ENCODE measurements around the gene DIDO1.
"Not testable (repeated sequence)": the region's sequence is repeated elsewhere in the genome, so short reads cannot be mapped to it uniquely, and the experiment has no call there.

Gene DIDO1

DNA sequence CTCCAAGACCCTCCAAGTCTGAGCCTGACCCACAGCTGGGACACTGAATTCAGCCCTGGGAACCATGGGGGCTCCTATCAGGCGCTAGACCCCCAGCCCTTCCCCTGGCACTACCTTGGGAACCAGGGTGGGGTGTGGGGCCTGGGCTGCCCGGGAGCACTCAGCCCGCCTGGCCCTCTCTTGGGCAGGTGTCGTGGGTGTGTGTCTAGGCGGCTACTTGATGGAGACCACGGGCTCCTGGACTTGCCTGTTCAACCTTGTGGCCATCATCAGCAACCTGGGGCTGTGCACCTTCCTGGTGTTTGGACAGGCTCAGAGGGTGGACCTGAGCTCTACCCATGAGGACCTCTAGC, 40.8 kb upstream of the DIDO1 start:
- H3K4me3 Mint-ChIP-seq = no peak overlapping the region
- peaks cover 43% of the 10 kb centered on the region for H3K27me3 Mint-ChIP-seq
- no peaks in the 10 kb centered on the region for H3K9me3 Mint-ChIP-seq
- peaks cover 1% of the 10 kb centered on the region for H3K36me3 Mint-ChIP-seq
- no peak for DNase-seq
- no peak overlapping the region for H3K27ac Mint-ChIP-seq
- CTCF ChIA-PET = no interaction called here
- H3K4me1 Mint-ChIP-seq = peaks cover 8% of the 10 kb centered on the region

DNA sequence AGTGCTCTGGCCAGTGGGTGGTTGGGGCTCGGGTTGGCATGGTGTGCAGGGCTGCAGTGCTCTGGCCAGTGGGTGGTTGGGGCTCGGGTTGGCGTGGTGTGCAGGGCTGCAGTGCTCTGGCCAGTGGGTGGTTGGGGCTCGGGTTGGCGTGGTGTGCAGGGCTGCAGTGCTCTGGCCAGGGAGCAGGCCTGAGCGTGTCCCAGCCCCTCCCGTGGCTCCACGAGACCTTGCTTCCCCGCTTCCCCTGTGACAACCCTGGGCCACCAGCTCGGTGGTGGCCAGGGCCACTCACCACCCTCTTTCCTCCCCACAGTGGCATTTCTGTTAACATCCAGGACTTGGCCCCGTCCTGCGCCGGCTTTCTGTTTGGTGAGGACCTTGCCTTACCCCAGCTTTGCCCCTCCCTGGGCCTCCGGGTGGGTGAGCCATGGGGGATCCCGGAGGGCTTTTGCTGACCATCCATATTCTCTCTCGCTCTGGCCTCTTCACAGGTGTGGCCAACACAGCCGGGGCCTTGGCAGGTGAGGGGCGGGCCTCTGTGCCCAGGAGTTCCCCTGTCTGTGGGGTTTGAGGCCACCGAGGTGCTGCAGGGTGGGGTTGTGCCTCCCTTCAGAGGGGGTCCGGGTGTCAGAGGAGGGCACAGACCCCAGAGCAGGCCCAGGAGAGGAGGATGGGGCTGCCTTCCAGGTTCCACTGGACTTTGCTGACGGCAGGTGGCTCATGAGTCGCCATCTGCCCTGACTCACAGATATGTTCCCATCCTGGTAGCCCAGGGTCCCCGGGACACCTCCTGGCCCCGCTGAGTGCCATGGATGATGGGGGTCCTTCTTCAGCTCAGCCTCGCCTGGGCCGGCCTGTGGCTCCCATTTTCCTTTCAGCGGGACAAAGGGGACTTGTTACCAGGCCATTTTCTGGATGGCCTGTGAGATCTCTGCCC, 40.2 kb upstream of the DIDO1 start:
- no peak for DNase-seq
- no peaks in the 10 kb centered on the region for H3K9me3 Mint-ChIP-seq
- CTCF ChIA-PET = no interaction called here
- peaks cover 36% of the 10 kb centered on the region for H3K27me3 Mint-ChIP-seq
- H3K4me3 Mint-ChIP-seq = no peak overlapping the region
- H3K27ac Mint-ChIP-seq = no peak overlapping the region
- H3K4me1 Mint-ChIP-seq = peaks cover 2% of the 10 kb centered on the region
- H3K36me3 Mint-ChIP-seq = peaks cover 1% of the 10 kb centered on the region

DNA sequence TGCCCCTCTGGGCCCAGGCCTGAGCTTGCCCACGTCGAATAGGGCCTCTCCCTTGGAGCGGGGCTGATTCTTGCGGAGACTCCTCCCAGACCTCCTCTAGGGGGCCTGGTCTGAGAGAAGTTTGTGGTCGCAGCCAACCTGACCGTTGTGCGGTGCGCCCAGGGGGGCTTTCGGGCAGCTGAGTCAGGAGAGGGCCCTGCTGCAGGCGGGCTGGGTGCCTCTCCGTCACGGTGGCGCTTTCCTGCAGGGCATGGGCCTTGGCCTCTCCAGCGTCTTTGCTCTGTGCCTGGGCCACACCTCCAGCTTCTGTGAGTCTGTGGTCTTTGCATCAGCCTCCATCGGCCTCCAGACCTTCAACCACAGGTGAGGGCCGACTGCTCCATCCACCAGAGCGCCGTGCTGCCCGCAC, 39.1 kb upstream of the DIDO1 start:
- no peak overlapping the region for H3K27ac Mint-ChIP-seq
- H3K36me3 Mint-ChIP-seq = peaks cover 1% of the 10 kb centered on the region
- H3K9me3 Mint-ChIP-seq = no peaks in the 10 kb centered on the region
- H3K4me1 Mint-ChIP-seq = no peaks in the 10 kb centered on the region
- H3K4me3 Mint-ChIP-seq = no peak overlapping the region
- peaks cover 27% of the 10 kb centered on the region for H3K27me3 Mint-ChIP-seq
- no peak for DNase-seq
- CTCF ChIA-PET = no interaction called here

GRCh38 chr20:62964700-62965099, 38.4 kb upstream of the DIDO1 start:
- peaks cover 4% of the 10 kb centered on the region for H3K4me1 Mint-ChIP-seq
- no peak overlapping the region for H3K4me3 Mint-ChIP-seq
- CTCF ChIA-PET = no interaction called here
- no peak overlapping the region for H3K27ac Mint-ChIP-seq
- peaks cover 1% of the 10 kb centered on the region for H3K36me3 Mint-ChIP-seq
- no peaks in the 10 kb centered on the region for H3K9me3 Mint-ChIP-seq
- no peak for DNase-seq
- H3K27me3 Mint-ChIP-seq = peaks cover 21% of the 10 kb centered on the region

- Mint-ChIP-seq H3K27me3 (peaks cover 19% of the 10 kb centered on the region), H3K36me3 (peaks cover 1% of the 10 kb centered on the region), H3K9me3 (no peaks in the 10 kb centered on the region), H3K27ac (no peak overlapping the region), H3K4me3 (no peak overlapping the region), H3K4me1 (peaks cover 10% of the 10 kb centered on the region)
- CTCF ChIA-PET = no interaction called here
- no peak for DNase-seq
These were observed 37.5 kb upstream of the DIDO1 start for GRCh38 chr20:62963614-62964397.

DNA sequence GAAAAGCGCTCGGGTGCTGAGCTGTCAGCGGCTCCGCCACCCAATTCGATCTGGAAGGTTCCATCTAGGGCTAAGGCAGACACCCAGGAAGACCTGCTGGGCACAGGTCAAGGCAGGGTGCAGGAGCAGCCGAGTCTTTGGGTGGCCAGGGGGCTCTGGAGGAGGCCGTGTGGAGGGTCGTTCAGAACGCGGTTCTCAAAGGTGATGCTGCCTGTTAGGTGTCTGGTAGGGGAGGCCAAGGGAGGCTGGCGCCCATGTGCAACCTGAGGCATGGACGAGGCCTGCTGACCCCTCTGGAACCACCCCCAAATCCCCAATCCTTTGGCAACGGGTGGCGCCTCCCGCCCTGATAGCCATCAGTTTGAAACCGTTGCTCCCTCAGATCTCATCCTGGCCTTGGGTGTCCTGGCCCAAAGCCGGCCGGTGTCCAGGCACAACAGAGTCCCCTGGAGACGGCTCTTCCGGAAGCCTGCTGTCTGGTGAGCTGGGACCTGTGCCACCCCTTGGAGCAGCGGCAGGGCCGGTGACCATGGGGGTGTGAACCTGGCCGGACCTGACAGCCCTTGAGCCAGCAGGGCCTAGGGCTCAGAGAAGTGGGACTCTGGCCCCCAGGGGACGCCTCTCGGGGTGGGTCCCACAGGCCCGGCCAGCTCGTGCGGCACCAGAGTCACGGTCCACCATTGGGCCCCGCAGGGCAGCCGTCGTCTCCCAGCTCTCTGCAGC, 36.7 kb upstream of the DIDO1 start:
- CTCF ChIA-PET = interaction anchor here (1.3 kb wide), 1 partner anchor 15 kb away, joined by 3 read pairs; no protein-coding TSS in a partner anchor
- DNase-seq = no peak
- Mint-ChIP-seq H3K4me1 (peaks cover 10% of the 10 kb centered on the region), H3K4me3 (no peak overlapping the region), H3K27me3 (peaks cover 16% of the 10 kb centered on the region), H3K9me3 (no peaks in the 10 kb centered on the region), H3K27ac (no peak overlapping the region), H3K36me3 (peaks cover 1% of the 10 kb centered on the region)

GRCh38 chr20:62962221-62962879, 36.0 kb upstream of the DIDO1 start:
- H3K27ac Mint-ChIP-seq = no peak overlapping the region
- H3K36me3 Mint-ChIP-seq = peaks cover 4% of the 10 kb centered on the region
- no peaks in the 10 kb centered on the region for H3K9me3 Mint-ChIP-seq
- CTCF ChIA-PET = interaction anchor here (1.3 to 1.4 kb wide), 2 partner anchors 10 to 14 kb away, joined by 3 read pairs; no protein-coding TSS in a partner anchor
- H3K4me1 Mint-ChIP-seq = peaks cover 10% of the 10 kb centered on the region
- no peak for DNase-seq
- H3K4me3 Mint-ChIP-seq = no peak overlapping the region
- peaks cover 13% of the 10 kb centered on the region for H3K27me3 Mint-ChIP-seq

DNA sequence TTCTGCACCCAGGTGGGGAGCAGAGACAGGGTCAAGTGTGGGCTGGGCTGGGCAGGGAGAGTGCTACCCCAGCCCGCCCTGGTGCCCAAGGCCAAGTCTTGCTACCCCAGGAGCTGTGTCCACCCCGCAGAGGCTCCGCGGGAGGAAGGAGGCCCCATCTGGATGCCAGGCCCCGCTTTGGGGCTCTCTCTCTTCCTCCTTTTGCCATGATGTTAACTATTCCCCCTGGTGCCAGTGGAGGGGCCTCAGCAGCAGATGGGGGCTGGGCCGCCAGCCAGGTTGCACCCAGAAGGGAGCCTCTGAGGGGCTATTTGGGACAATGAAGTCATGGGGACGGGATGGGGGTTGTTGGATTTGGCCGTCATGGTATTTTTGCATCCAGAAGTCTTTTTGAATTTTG, 35.5 kb upstream of the DIDO1 start:
- H3K4me3 Mint-ChIP-seq = no peak overlapping the region
- peaks cover 6% of the 10 kb centered on the region for H3K36me3 Mint-ChIP-seq
- no peaks in the 10 kb centered on the region for H3K9me3 Mint-ChIP-seq
- peaks cover 10% of the 10 kb centered on the region for H3K4me1 Mint-ChIP-seq
- H3K27ac Mint-ChIP-seq = no peak overlapping the region
- CTCF ChIA-PET = interaction anchor here (1.3 to 1.4 kb wide), 2 partner anchors 11 to 13 kb away, joined by 3 read pairs; no protein-coding TSS in a partner anchor
- no peak for DNase-seq
- H3K27me3 Mint-ChIP-seq = peaks cover 12% of the 10 kb centered on the region

- Mint-ChIP-seq H3K27ac (no peak overlapping the region), H3K9me3 (no peaks in the 10 kb centered on the region), H3K4me1 (peaks cover 10% of the 10 kb centered on the region), H3K36me3 (peaks cover 6% of the 10 kb centered on the region), H3K4me3 (no peak overlapping the region), H3K27me3 (peaks cover 10% of the 10 kb centered on the region)
- CTCF ChIA-PET = interaction anchor here (1.3 to 1.4 kb wide), 2 partner anchors 11 to 13 kb away, joined by 3 read pairs; no protein-coding TSS in a partner anchor
- no peak for DNase-seq
These were observed 35.0 kb upstream of the DIDO1 start for GRCh38 chr20:62961310-62961783.

DNA sequence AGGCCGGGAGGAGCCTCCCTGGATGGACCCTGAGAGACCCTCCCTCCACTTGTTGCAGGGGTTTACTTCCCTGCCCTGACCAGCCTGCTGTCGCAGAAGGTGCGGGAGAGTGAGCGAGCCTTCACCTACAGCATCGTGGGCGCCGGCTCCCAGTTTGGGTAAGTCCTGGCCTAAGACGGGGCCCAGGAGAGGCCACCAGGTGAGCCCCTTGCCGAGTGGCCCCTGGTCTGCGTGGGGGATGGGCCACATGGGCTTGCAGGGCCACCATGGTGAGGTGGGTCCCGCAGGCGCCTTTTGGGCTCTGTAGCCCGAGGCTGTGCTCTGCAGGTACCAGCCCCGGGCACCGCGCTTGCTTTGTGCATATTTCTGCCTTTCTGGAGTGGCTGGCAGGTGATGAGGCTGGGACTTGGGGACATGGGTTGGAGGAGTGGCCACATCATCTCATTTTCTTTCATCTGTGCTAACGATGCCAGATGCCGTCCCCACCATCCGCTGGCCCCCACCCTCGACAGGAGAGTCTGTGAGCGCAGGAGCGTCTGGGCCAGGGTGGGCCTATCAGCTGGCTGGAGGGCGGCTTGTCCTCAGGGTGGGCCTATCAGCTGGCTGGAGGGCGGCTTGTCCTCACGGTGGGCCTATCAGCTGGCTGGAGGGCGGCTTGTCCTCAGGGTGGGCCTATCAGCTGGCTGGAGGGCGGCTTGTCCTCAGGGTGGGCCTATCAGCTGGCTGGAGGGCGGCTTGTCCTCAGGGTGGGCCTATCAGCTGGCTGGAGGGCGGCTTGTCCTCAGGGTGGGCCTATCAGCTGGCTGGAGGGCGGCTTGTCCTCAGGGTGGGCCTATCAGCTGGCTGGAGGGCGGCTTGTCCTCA, 34.4 kb upstream of the DIDO1 start:
- H3K4me3 Mint-ChIP-seq, H3K36me3 Mint-ChIP-seq, H3K9me3 Mint-ChIP-seq, DNase-seq, H3K27ac Mint-ChIP-seq, H3K27me3 Mint-ChIP-seq: not testable (repeated sequence)
- H3K4me1 Mint-ChIP-seq = peaks cover 14% of the 10 kb centered on the region
- CTCF ChIA-PET = interaction anchor here (1.4 kb wide), 1 partner anchor 12 kb away, joined by 3 read pairs; no protein-coding TSS in a partner anchor

DNA sequence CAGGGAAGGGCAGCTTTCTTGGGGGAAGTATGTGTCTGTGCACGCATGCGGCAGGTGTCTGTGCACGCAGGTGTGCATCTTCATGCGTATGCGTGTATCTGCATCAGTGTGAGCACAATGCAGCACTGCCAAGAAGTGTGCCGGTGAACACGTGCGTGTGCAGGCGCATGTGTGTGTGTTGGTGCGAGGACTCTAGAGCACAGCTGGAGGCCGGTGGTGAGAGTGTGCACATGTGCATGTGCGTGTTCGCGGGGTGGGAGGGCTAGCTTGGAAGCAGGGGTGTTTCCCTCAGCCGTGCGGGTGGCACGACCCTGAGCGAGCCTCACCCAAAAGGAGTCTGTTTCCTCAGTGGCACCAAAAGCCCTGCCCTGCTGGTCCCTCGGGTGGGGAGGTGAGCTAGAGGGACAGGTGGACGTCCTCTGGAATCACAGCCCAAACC, 33.7 kb upstream of the DIDO1 start:
- CTCF ChIA-PET = interaction anchor here (0.7 kb wide), 1 partner anchor 12 kb away, joined by 3 read pairs; no protein-coding TSS in a partner anchor
- Mint-ChIP-seq H3K36me3 (peaks cover 5% of the 10 kb centered on the region), H3K4me3 (no peak overlapping the region), H3K27ac (no peak overlapping the region), H3K27me3 (peaks cover 4% of the 10 kb centered on the region), H3K4me1 (peaks cover 16% of the 10 kb centered on the region), H3K9me3 (no peaks in the 10 kb centered on the region)
- DNase-seq = no peak

GRCh38 chr20:62959101-62959971, 33.0 kb upstream of the DIDO1 start:
- peaks cover 23% of the 10 kb centered on the region for H3K4me1 Mint-ChIP-seq
- H3K9me3 Mint-ChIP-seq = no peaks in the 10 kb centered on the region
- no peak overlapping the region for H3K27ac Mint-ChIP-seq
- DNase-seq = no peak
- peaks cover 4% of the 10 kb centered on the region for H3K27me3 Mint-ChIP-seq
- H3K4me3 Mint-ChIP-seq = no peak overlapping the region
- peaks cover 5% of the 10 kb centered on the region for H3K36me3 Mint-ChIP-seq
- CTCF ChIA-PET = interaction anchor here (0.7 kb wide), 1 partner anchor 13 kb away, joined by 3 read pairs; no protein-coding TSS in a partner anchor

Data from activated naive CD4-positive, alpha-beta T cell treated with anti-CD3 and anti-CD28 coated beads, Interleukin-2, amount 10 ng/mL, durations not matched to agents 7 days and 5 days (primary cell).